Measurements from ENCODE around the gene MDP1. TPM values are rescaled to one million over a fixed set of nuclear protein-coding genes. Genes with fewer than 3 reads are reported as not detected.

Gene MDP1
- total and polyA plus RNA-seq, 10 of the 15 experiments (the other 5 are each of a cell fraction or from before 2014, with no cell fraction given): 10.4 to 45.8 (median 23.5) TPM

DNA sequence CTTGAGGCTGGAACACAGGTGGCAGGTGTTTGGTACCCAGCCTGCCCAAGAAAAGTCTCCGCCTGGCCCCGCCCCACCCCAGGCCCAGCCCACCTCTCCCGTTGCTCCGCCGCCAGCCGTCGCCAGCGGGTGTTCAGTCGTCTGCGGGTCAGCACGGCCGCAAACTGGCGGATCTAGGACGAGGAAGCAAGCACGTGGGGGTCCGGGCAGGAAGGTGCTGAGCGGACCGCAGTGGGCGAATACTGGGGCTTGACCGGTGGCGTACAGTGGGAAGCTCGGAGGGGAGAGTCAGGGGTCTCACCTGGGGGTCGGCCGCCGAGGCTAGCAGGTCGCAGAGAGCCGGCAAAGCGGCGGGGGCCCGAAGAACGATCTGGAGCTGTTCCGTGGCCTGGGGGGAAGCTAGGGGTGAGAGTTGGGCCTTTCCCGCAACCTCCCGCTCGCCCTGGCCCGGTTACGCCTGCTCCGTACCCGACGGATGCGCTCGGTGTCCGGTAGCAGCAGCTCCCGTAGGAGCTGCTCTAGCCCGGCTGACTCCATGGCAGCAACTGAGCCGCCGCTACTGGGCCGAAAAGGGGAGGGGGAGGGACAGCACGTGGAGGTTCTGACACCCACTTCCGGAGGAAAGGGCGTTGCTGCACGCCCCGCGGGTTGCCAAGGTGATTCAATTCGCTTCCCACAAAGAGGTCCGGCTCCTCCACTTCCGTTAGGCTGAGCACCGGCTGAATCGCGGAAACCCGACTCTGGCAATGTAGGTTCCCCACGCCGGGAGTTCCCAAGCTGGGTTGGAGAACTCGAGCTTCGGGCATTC, 27.4 kb downstream of the MDP1 start, which contains the start of gene IPO4 (continued):
- peak; percentile 94 for TF ChIP-seq POLR2A (IDR thresholded peaks at IDR 0.05; ENCODE audit: low read depth, low read length)
- TF ChIP-seq ZNF274 (IDR thresholded peaks at IDR 0.05; ENCODE audit: insufficient read depth, insufficient read length): no peak
- no peak for TF ChIP-seq JUNB (IDR thresholded peaks at IDR 0.05)
- TF ChIP-seq GATAD2B (conservative IDR thresholded peaks at IDR 0.05; ENCODE audit: low read depth): 0 out of 2 replicates have a peak, but pooled peaks have one; percentile 59
- TF ChIP-seq TCF12 (IDR thresholded peaks at IDR 0.05; ENCODE audit: low read depth, low read length): peak; percentile 80
- TF ChIP-seq, protein P1, sequence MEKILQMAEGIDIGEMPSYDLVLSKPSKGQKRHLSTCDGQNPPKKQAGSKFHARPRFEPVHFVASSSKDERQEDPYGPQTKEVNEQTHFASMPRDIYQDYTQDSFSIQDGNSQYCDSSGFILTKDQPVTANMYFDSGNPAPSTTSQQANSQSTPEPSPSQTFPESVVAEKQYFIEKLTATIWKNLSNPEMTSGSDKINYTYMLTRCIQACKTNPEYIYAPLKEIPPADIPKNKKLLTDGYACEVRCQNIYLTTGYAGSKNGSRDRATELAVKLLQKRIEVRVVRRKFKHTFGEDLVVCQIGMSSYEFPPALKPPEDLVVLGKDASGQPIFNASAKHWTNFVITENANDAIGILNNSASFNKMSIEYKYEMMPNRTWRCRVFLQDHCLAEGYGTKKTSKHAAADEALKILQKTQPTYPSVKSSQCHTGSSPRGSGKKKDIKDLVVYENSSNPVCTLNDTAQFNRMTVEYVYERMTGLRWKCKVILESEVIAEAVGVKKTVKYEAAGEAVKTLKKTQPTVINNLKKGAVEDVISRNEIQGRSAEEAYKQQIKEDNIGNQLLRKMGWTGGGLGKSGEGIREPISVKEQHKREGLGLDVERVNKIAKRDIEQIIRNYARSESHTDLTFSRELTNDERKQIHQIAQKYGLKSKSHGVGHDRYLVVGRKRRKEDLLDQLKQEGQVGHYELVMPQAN (conservative IDR thresholded peaks at IDR 0.05): peak; percentile 99
- TF ChIP-seq, protein P2, sequence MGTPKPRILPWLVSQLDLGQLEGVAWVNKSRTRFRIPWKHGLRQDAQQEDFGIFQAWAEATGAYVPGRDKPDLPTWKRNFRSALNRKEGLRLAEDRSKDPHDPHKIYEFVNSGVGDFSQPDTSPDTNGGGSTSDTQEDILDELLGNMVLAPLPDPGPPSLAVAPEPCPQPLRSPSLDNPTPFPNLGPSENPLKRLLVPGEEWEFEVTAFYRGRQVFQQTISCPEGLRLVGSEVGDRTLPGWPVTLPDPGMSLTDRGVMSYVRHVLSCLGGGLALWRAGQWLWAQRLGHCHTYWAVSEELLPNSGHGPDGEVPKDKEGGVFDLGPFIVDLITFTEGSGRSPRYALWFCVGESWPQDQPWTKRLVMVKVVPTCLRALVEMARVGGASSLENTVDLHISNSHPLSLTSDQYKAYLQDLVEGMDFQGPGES (IDR thresholded peaks at IDR 0.05): no peak
- no peak for TF ChIP-seq NFIC (IDR thresholded peaks at IDR 0.05; ENCODE audit: low read depth, low read length)
- peak; percentile 77 for TF ChIP-seq TCF3 (IDR thresholded peaks at IDR 0.05; ENCODE audit: borderline replicate concordance, insufficient read depth, low read depth, low read length)
- TF ChIP-seq TCF7 (IDR thresholded peaks at IDR 0.05; ENCODE audit: borderline replicate concordance): peak; percentile 65; the same call in 1 of the 2 replicates
- TF ChIP-seq NR2C2 (IDR thresholded peaks at IDR 0.05; ENCODE audit: borderline replicate concordance, control insufficient read depth, insufficient read length, low read depth): no peak
- TF ChIP-seq ZSCAN29 (IDR thresholded peaks at IDR 0.05): peak; percentile 81; the same call in 1 of the 2 replicates
- no peak for TF ChIP-seq KAT2A (conservative IDR thresholded peaks at IDR 0.05; ENCODE audit: control insufficient read depth, low read depth, low read length)
- TF ChIP-seq WRNIP1 (IDR thresholded peaks at IDR 0.05; ENCODE audit: borderline replicate concordance, low read depth, low read length): peak; percentile 100
- TF ChIP-seq FOXM1 (IDR thresholded peaks at IDR 0.05; ENCODE audit: low read depth, low read length): peak; percentile 62; the same call in 1 of the 2 replicates
- TF ChIP-seq RUNX3 (IDR thresholded peaks at IDR 0.05; ENCODE audit: low read length): peak; percentile 98
- TF ChIP-seq, protein P3, sequence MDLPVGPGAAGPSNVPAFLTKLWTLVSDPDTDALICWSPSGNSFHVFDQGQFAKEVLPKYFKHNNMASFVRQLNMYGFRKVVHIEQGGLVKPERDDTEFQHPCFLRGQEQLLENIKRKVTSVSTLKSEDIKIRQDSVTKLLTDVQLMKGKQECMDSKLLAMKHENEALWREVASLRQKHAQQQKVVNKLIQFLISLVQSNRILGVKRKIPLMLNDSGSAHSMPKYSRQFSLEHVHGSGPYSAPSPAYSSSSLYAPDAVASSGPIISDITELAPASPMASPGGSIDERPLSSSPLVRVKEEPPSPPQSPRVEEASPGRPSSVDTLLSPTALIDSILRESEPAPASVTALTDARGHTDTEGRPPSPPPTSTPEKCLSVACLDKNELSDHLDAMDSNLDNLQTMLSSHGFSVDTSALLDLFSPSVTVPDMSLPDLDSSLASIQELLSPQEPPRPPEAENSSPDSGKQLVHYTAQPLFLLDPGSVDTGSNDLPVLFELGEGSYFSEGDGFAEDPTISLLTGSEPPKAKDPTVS (IDR thresholded peaks at IDR 0.05; ENCODE audit: low read depth, low read length): peak; percentile 88; the same call in 1 of the 2 replicates
- no peak for TF ChIP-seq HDGF (IDR thresholded peaks at IDR 0.05)
- peak; percentile 86; the same call in 1 of the 2 replicates for TF ChIP-seq ESRRA (IDR thresholded peaks at IDR 0.05; ENCODE audit: low read length)
- TF ChIP-seq ETV6 (conservative IDR thresholded peaks at IDR 0.05 in 1 of 2, IDR thresholded peaks at IDR 0.05 in 1 of 2; ENCODE audit: borderline replicate concordance in 1 of 2, low read depth in 1 of 2): peak in 1 of 2 experiments; percentile 14; a peak in 1 of 4 replicates
- peak; percentile 55; the same call in 1 of the 2 replicates for TF ChIP-seq ATF7 (IDR thresholded peaks at IDR 0.05; ENCODE audit: low read depth)
- TF ChIP-seq SREBF1 (IDR thresholded peaks at IDR 0.05; ENCODE audit: low read length): peak; percentile 55; the same call in 1 of the 2 replicates
- TF ChIP-seq SMARCA5 (IDR thresholded peaks at IDR 0.05): 0 out of 2 replicates have a peak, but pooled peaks have one; percentile 46
- TF ChIP-seq PAX5 (IDR thresholded peaks at IDR 0.05; ENCODE audit: borderline replicate concordance, low read depth, low read length): peak; percentile 83; the same call in 1 of the 2 replicates
- TF ChIP-seq, protein P4, sequence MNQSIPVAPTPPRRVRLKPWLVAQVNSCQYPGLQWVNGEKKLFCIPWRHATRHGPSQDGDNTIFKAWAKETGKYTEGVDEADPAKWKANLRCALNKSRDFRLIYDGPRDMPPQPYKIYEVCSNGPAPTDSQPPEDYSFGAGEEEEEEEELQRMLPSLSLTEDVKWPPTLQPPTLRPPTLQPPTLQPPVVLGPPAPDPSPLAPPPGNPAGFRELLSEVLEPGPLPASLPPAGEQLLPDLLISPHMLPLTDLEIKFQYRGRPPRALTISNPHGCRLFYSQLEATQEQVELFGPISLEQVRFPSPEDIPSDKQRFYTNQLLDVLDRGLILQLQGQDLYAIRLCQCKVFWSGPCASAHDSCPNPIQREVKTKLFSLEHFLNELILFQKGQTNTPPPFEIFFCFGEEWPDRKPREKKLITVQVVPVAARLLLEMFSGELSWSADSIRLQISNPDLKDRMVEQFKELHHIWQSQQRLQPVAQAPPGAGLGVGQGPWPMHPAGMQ (IDR thresholded peaks at IDR 0.05; ENCODE audit: borderline replicate concordance): peak; percentile 32; the same call in 1 of the 2 replicates
- TF ChIP-seq MEF2B (IDR thresholded peaks at IDR 0.05; ENCODE audit: partially characterized antibody, poor library complexity, severe bottlenecking): peak; percentile 53

Data from GM12878 (cell line).